SIG-M5 (cell line): Measurements from ENCODE around the gene TFPI2.

Experiments
- DNase-seq: peaks from one replicate; lab custom pipeline; 2025; lab: John Stamatoyannopoulos, UW

Gene TFPI2

DNA sequence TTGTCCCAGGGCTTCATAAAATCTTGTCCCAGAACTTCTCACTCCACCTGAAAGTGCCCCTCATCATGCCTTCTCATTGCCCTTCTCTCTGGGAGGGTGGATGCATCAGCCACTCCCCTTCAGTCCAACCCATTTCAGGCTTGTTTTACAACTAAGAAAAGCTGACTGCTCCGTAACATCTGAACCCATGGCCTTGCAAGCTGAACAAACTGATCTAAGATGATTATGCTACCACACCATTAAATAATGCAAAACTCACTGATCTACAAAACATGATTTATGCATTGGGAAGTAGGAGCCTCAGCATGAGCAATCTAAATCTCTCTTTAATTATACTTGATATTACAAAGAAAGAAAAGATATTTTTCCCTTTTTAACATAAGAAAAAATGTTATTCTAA lies 34.8 kb downstream of the TFPI2 start:
- no peak for DNase-seq

GRCh38 chr7:93854480-93854879 lies 36.1 kb downstream of the TFPI2 start:
- DNase-seq: no peak

GRCh38 chr7:93851536-93851935 lies 39.0 kb downstream of the TFPI2 start:
- no peak for DNase-seq

- DNase-seq: no peak
Measured at GRCh38 chr7:93843260-93843659, 47.3 kb downstream of the TFPI2 start.

DNA sequence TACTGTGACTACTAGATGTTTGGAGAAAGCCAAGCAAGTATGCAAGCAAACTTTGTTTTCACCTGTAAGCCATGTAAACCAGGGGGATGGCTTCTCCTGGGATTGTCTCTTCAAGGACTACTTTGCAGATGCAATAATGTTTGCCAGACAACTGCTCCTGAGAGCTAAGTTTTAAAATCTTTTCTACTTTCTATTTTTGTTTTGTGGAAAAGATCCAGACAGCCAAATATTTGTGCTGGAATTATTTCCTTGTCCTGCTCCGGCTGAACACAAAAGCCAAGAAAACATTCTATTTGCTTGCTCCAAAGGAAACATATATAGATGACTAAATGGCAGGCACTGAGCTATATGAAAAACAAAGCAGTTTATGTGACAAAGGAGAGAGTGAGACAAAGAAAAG lies 51.6 kb downstream of the TFPI2 start:
- no peak for DNase-seq

DNA sequence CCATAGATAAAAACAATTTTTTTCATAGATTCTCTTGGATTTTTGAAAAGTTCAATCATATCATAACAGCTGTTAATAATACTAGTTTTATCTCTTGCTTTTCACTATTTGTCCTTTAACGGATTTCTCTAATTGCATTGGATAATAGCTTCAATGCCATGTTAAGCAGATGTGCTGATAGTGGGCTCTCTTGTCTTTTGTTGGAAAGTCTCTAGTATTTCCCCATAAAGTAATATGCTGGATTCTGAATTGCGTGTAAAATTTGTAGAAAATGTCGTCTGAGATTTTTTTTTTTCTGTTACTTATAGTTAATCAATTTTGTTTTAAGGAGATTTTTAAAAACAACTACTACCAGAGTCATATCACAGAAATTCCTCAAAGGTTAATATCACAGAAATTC lies 53.3 kb downstream of the TFPI2 start:
- no peak for DNase-seq

GRCh38 chr7:93836116-93836515 lies 54.4 kb downstream of the TFPI2 start:
- DNase-seq: no peak

DNA sequence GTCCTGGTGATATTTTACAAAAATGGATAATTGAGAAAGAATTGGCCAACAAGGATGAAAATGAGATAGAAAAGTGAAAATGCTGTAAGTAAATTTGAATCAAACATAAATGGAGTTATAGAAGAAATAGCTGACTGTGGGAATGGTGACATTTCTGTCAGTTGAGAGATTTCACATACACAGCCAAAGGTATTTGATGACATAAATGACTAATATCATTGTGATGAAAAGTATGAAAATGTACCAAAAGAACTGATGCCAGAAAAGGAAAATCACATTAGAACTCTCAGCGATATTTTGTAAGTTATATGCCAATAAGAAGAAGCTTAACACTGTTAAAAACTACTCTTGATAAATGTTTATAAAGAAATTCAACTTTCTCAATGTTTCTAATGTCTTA lies 54.9 kb downstream of the TFPI2 start:
- DNase-seq: no peak
